Stomach (tissue), 4 donors: ENCODE results near the gene MYO10.

Experiments used
- CTCF ChIP-seq, 7 experiments: fragments of 450-650 bp in 4 of 7; fragments of 200-600 bp in 3 of 7; sonication (generic) in 3 of 7; IDR thresholded peaks; one replicate each; pipeline ENCODE4 v1.5.1; 2016 to 2019; ENCODE audit warnings: antibody characterized with exemption in 7 of 7, control low read depth in 2 of 7, mild to moderate bottlenecking in 1 of 7
- EP300 ChIP-seq: sonication (generic); formaldehyde crosslinking; IDR thresholded peaks from one replicate; pipeline ENCODE4 v1.6.1; 2017; ENCODE audit warnings: antibody characterized with exemption
- POLR2A ChIP-seq, 4 donors: fragments of 450-650 bp; IDR thresholded peaks; one replicate each; pipeline ENCODE4 v1.6.1; 2016; ENCODE audit warnings: antibody characterized with exemption in 4 of 4, control low read depth in 2 of 4, mild to moderate bottlenecking in 1 of 4, moderate library complexity in 1 of 4
- POLR2AphosphoS5 ChIP-seq, 3 donors: sonication (generic); formaldehyde crosslinking; IDR thresholded peaks; one replicate each; pipeline ENCODE4 v1.6.1; 2016; ENCODE audit warnings: antibody characterized with exemption in 3 of 3

- TF ChIP-seq POLR2A (IDR thresholded peaks at IDR 0.05), result no peak
- TF ChIP-seq EP300, result no peak
- TF ChIP-seq CTCF (IDR thresholded peaks at IDR 0.05), result no peak
- TF ChIP-seq POLR2AphosphoS5 (IDR thresholded peaks at IDR 0.05), result no peak
These were observed 44.9 kb upstream of the MYO10 start for GRCh38 chr5:16980983-16981382.
